Erythroblast (primary cell): ENCODE measurements around the gene ZNF362.

Experiments
- GATA1 ChIP-seq: IDR thresholded peaks from 2 replicates; pipeline ENCODE4 v1.6.1; 2011; ENCODE audit warnings: low read depth, mild to moderate bottlenecking, control low read depth, low read length, moderate library complexity
- POLR2A ChIP-seq: IDR thresholded peaks from 2 replicates; pipeline ENCODE4 v1.6.1; 2011; ENCODE audit warnings: mild to moderate bottlenecking, low read length

GRCh38 chr1:33275706-33276572 lies 19.6 kb downstream of the ZNF362 start:
- TF ChIP-seq POLR2A (no peak), GATA1 (no peak)
